Caco-2 (cell line): ENCODE results near the gene GSG1L. TPM values are rescaled to one million over a fixed set of nuclear protein-coding genes. Genes with fewer than 3 reads are reported as not detected.

ENCODE experiments used
- BruUV-seq: library from RNA; stranded (reverse); fragments of 400-500 nt; replicated peaks from 2 replicates; lab custom pipeline; 2021; lab: Mats Ljungman, UMichigan
- CTCF ChIA-PET: fragments of 300-600 bp; sonication (Branson Sonifier 250); formaldehyde crosslinking; loops from one replicate; lab custom pipeline; 2022; ENCODE audit warnings: antibody characterized with exemption; lab: Charles Lee
- POLR2A ChIA-PET: fragments of 300-600 bp; sonication (Branson Sonifier 250); formaldehyde crosslinking; loops from one replicate; lab custom pipeline; 2022; ENCODE audit warnings: antibody characterized with exemption; lab: Charles Lee
- DNase-seq, 2 experiments: peaks; one replicate each; pipeline versions ENCODE4 v3.0.0 to v3.0.0-alpha.2; 2020 to 2022
- H3K27me3 ChIP-seq: replicated peaks from 2 replicates; pipeline ENCODE4 v1.6.0; 2011; ENCODE audit warnings: low read length; ENCODE audit not compliant: control insufficient read depth, insufficient read depth
- H3K36me3 ChIP-seq: 2 replicates; pipeline ENCODE4 v1.5.1; 2011; ENCODE audit warnings: low read length; ENCODE audit not compliant: control insufficient read depth, insufficient read depth
- H3K4me1 ChIP-seq: fragments of 250-450 bp; sonication (Bioruptor Pico); 2 replicates; pipeline ENCODE4 v1.5.1; 2020; ENCODE audit warnings: mild to moderate bottlenecking
- H3K4me3 ChIP-seq: 2 replicates; pipeline ENCODE4 v1.5.1; 2011; ENCODE audit warnings: low read depth, mild to moderate bottlenecking, control low read depth, low read length
- H3K9me3 ChIP-seq: fragments of 250-450 bp; sonication (Bioruptor Pico); 2 replicates; pipeline ENCODE4 v1.5.1; 2020; ENCODE audit warnings: mild to moderate bottlenecking, moderate library complexity
- H3K27ac Mint-ChIP-seq: one replicate; pipeline ENCODE4 v1.8.0; 2022; ENCODE audit warnings: mixed read lengths; ENCODE audit not compliant: unreplicated experiment
- H3K27me3 Mint-ChIP-seq: one replicate; pipeline ENCODE4 v1.8.0; 2022; ENCODE audit warnings: mixed read lengths; ENCODE audit not compliant: insufficient read depth, unreplicated experiment
- H3K36me3 Mint-ChIP-seq: one replicate; pipeline ENCODE4 v1.8.0; 2022; ENCODE audit warnings: mild to moderate bottlenecking, mixed read lengths; ENCODE audit not compliant: insufficient read depth, unreplicated experiment
- H3K4me1 Mint-ChIP-seq: one replicate; pipeline ENCODE4 v1.8.0; 2022; ENCODE audit warnings: low read depth, mixed read lengths; ENCODE audit not compliant: unreplicated experiment
- H3K4me3 Mint-ChIP-seq: one replicate; pipeline ENCODE4 v1.8.0; 2022; ENCODE audit warnings: mild to moderate bottlenecking, moderate library complexity, mixed read lengths; ENCODE audit not compliant: unreplicated experiment
- H3K9me3 Mint-ChIP-seq: one replicate; pipeline ENCODE4 v1.8.0; 2022; ENCODE audit warnings: mixed read lengths; ENCODE audit not compliant: unreplicated experiment
- CTCF ChIP-seq, 2 experiments: fragments of 200-600 bp in 1 of 2; IDR thresholded peaks; 1 replicate in 1 of 2; 2 replicates in 1 of 2; pipeline versions ENCODE4 v1.5.1 to v1.8.0; 2011 to 2022; ENCODE audit warnings: antibody characterized with exemption in 1 of 2, control low read depth in 1 of 2, inconsistent platforms in 1 of 2, low read depth in 1 of 2, low read length in 1 of 2, mild to moderate bottlenecking in 1 of 2, moderate library complexity in 1 of 2; ENCODE audit not compliant: insufficient read depth in 1 of 2, severe bottlenecking in 1 of 2, unreplicated experiment in 1 of 2
- intact Hi-C: fragments of 100-400 bp; cut with micrococcal nuclease; formaldehyde crosslinking; loops from one replicate; pipeline ENCODE4 v1.10.0; 2022; ENCODE audit not compliant: unreplicated experiment
- total RNA-seq: library from RNA; stranded (reverse); gene quantifications from 2 replicates; pipeline ENCODE4 v1.2.3, GENCODE V29; 2022

GSG1L gene
- total RNA-seq, 1 experiment from 2014 or later: not detected

GRCh38 chr16:27817038-27817437 lies 246.5 kb downstream of the GSG1L start:
- no peaks in the 10 kb centered on the region for H3K4me1 Mint-ChIP-seq
- DNase-seq: no peak
- no peaks in the 10 kb centered on the region for H3K9me3 ChIP-seq
- H3K27me3 Mint-ChIP-seq: peaks cover 19% of the 10 kb centered on the region
- no peak overlapping the region for H3K4me3 Mint-ChIP-seq
- intact Hi-C loops: no loop called here
- no TSS peak for BruUV-seq
- no peaks in the 10 kb centered on the region for H3K9me3 Mint-ChIP-seq
- no peak overlapping the region for H3K27ac Mint-ChIP-seq
- TF ChIP-seq CTCF (IDR thresholded peaks at IDR 0.05; ENCODE audit: insufficient read depth in 1 of 2, low read depth in 1 of 2, low read length in 1 of 2, severe bottlenecking in 1 of 2, unreplicated experiment in 1 of 2): no peak
- ChIA-PET CTCF (no interaction called here), POLR2A (no interaction called here)
- no peaks in the 10 kb centered on the region for H3K36me3 Mint-ChIP-seq
- H3K4me1 ChIP-seq: no peaks in the 10 kb centered on the region
- H3K4me3 ChIP-seq: no peak overlapping the region
- H3K36me3 ChIP-seq: no peaks in the 10 kb centered on the region
- no peaks in the 10 kb centered on the region for H3K27me3 ChIP-seq

- no peaks in the 10 kb centered on the region for H3K36me3 ChIP-seq
- BruUV-seq: no TSS peak
- H3K9me3 Mint-ChIP-seq: no peaks in the 10 kb centered on the region
- peaks cover 19% of the 10 kb centered on the region for H3K27me3 Mint-ChIP-seq
- intact Hi-C loops: no loop called here
- no peaks in the 10 kb centered on the region for H3K4me1 ChIP-seq
- no peak overlapping the region for H3K27ac Mint-ChIP-seq
- ChIA-PET CTCF (no interaction called here), POLR2A (no interaction called here)
- no peaks in the 10 kb centered on the region for H3K4me1 Mint-ChIP-seq
- no peaks in the 10 kb centered on the region for H3K9me3 ChIP-seq
- no peak overlapping the region for H3K4me3 Mint-ChIP-seq
- H3K4me3 ChIP-seq: no peak overlapping the region
- no peaks in the 10 kb centered on the region for H3K27me3 ChIP-seq
- no peaks in the 10 kb centered on the region for H3K36me3 Mint-ChIP-seq
- no peak for TF ChIP-seq CTCF (IDR thresholded peaks at IDR 0.05; ENCODE audit: insufficient read depth in 1 of 2, low read depth in 1 of 2, low read length in 1 of 2, severe bottlenecking in 1 of 2, unreplicated experiment in 1 of 2)
- no peak for DNase-seq
Measured at GRCh38 chr16:27816561-27816960, 247.0 kb downstream of the GSG1L start.

- Histone ChIP-seq H3K36me3 (no peaks in the 10 kb centered on the region), H3K4me1 (no peaks in the 10 kb centered on the region), H3K27me3 (no peaks in the 10 kb centered on the region), H3K9me3 (no peaks in the 10 kb centered on the region), H3K4me3 (no peak overlapping the region)
- H3K4me1 Mint-ChIP-seq: no peaks in the 10 kb centered on the region
- H3K36me3 Mint-ChIP-seq: no peaks in the 10 kb centered on the region
- H3K27me3 Mint-ChIP-seq: peaks cover 12% of the 10 kb centered on the region
- DNase-seq: no peak
- no peak for TF ChIP-seq CTCF (IDR thresholded peaks at IDR 0.05; ENCODE audit: insufficient read depth in 1 of 2, low read depth in 1 of 2, low read length in 1 of 2, severe bottlenecking in 1 of 2, unreplicated experiment in 1 of 2)
- no peak overlapping the region for H3K4me3 Mint-ChIP-seq
- no peak overlapping the region for H3K27ac Mint-ChIP-seq
- peaks cover 10% of the 10 kb centered on the region for H3K9me3 Mint-ChIP-seq
- no TSS peak for BruUV-seq
- intact Hi-C loops: no loop called here
- CTCF ChIA-PET: no interaction called here
- POLR2A ChIA-PET: no interaction called here
Measured at GRCh38 chr16:27813591-27813990, 249.9 kb downstream of the GSG1L start.
